Activated CD4-positive, alpha-beta memory T cell treated with anti-CD3 and anti-CD28 coated beads for 36 hours (primary cell): ENCODE measurements around the gene ARL9. TPM values are rescaled to one million over a fixed set of nuclear protein-coding genes. Genes with fewer than 3 reads are reported as not detected.
A peak's percentile ranks its signal among the peaks of the same experiment; 100 is the strongest.

Experiments used
- CTCF ChIA-PET: fragments of 350-600 bp; sonication (Branson Sonifier 250); formaldehyde crosslinking; loops from one replicate; lab custom pipeline; 2021; ENCODE audit warnings: antibody characterized with exemption, inconsistent platforms; lab: Charles Lee
- POLR2A ChIA-PET: fragments of 350-600 bp; sonication (Branson Sonifier 250); formaldehyde crosslinking; loops from one replicate; lab custom pipeline; 2021; ENCODE audit warnings: antibody characterized with exemption; lab: Charles Lee
- DNase-seq: peaks from one replicate; pipeline ENCODE4 v3.0.0-alpha.2; 2020
- H3K27ac Mint-ChIP-seq: one replicate; pipeline ENCODE4 v1.8.0; 2021; ENCODE audit warnings: mixed read lengths
- H3K27me3 Mint-ChIP-seq: one replicate; pipeline ENCODE4 v1.8.0; 2021; ENCODE audit warnings: mixed read lengths
- H3K36me3 Mint-ChIP-seq: one replicate; pipeline ENCODE4 v1.8.0; 2021; ENCODE audit warnings: mixed read lengths
- H3K4me1 Mint-ChIP-seq: one replicate; pipeline ENCODE4 v1.8.0; 2021; ENCODE audit warnings: low read depth, mixed read lengths
- H3K4me3 Mint-ChIP-seq: one replicate; pipeline ENCODE4 v1.8.0; 2021; ENCODE audit warnings: mild to moderate bottlenecking, mixed read lengths
- H3K9me3 Mint-ChIP-seq: one replicate; pipeline ENCODE4 v1.8.0; 2021; ENCODE audit warnings: mixed read lengths
- intact Hi-C: fragments of 100-400 bp; cut with micrococcal nuclease; formaldehyde crosslinking; loops from one replicate; pipeline ENCODE4 v1.15.1; 2023
- total RNA-seq, 2 experiments: library from RNA; stranded (reverse); gene quantifications; one replicate each; pipeline ENCODE4 v1.2.3, GENCODE V29; 2021

The ARL9 gene
- total RNA-seq, 2 experiments from 2014 or later = not detected

DNA sequence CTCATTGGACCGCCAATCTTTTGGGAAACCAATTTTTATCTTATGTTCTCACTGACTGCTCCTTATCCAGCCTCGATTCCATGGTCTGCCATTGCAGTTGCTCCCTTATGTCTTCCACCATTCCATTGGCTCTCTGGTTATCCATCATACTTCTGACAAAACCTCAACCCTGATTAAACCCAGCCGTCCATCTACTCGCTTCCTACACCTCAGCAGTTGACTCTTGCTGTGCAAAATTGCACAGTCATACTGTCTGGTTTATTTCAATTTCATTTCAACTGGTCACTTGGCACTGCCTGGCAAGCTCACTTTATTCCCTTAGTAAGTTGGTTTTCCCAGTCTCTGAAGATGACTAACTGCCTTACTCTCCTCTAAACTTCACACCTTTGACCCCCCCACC is 26.2 kb downstream of the ARL9 start:
- POLR2A ChIA-PET = no interaction called here
- Mint-ChIP-seq H3K27me3 (peaks cover 10% of the 10 kb centered on the region), H3K9me3 (no peaks in the 10 kb centered on the region), H3K36me3 (no peaks in the 10 kb centered on the region), H3K27ac (no peak overlapping the region), H3K4me3 (no peak overlapping the region), H3K4me1 (peaks cover 4% of the 10 kb centered on the region)
- intact Hi-C loops = no loop called here
- CTCF ChIA-PET = interaction anchor here (0.9 kb wide), 1 partner anchor 12 kb away, joined by 3 read pairs; no protein-coding TSS in a partner anchor
- no peak for DNase-seq

- DNase-seq = no peak
- Mint-ChIP-seq H3K27me3 (peaks cover 10% of the 10 kb centered on the region), H3K4me3 (no peak overlapping the region), H3K4me1 (peaks cover 4% of the 10 kb centered on the region), H3K9me3 (no peaks in the 10 kb centered on the region), H3K27ac (no peak overlapping the region), H3K36me3 (no peaks in the 10 kb centered on the region)
- POLR2A ChIA-PET = no interaction called here
- intact Hi-C loops = no loop called here
- CTCF ChIA-PET = interaction anchor here (0.9 kb wide), 1 partner anchor 12 kb away, joined by 3 read pairs; no protein-coding TSS in a partner anchor
These were observed 26.6 kb downstream of the ARL9 start for GRCh38 chr4:56532239-56532638.

DNA sequence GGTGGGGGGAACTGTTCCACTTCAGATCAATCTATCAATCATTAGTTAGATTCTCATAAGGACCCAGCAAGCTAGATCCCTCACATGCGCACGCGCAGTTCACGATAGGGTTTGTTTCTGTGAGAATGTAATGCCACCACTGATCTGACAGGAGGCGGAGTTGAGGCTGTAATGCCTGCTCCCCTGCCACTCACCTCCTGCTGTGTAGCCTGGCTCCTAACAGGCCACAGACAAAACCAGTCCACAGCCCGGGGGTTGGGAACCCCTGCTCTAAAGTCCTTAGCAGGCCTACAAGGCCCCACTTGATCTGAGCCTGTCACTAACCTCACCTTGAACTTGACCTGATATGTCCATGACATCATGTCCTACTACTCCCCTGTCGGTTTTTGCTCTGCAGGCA is 30.3 kb downstream of the ARL9 start:
- no peaks in the 10 kb centered on the region for H3K36me3 Mint-ChIP-seq
- H3K4me1 Mint-ChIP-seq = no peaks in the 10 kb centered on the region
- CTCF ChIA-PET = no interaction called here
- no peaks in the 10 kb centered on the region for H3K9me3 Mint-ChIP-seq
- no peak for DNase-seq
- no peak overlapping the region for H3K4me3 Mint-ChIP-seq
- no peak overlapping the region for H3K27ac Mint-ChIP-seq
- POLR2A ChIA-PET = no interaction called here
- peaks cover 17% of the 10 kb centered on the region for H3K27me3 Mint-ChIP-seq
- intact Hi-C loops = no loop called here

GRCh38 chr4:56537147-56537546 is 31.6 kb downstream of the ARL9 start:
- H3K4me1 Mint-ChIP-seq = no peaks in the 10 kb centered on the region
- no peak overlapping the region for H3K4me3 Mint-ChIP-seq
- H3K9me3 Mint-ChIP-seq = no peaks in the 10 kb centered on the region
- ChIA-PET POLR2A (no interaction called here), CTCF (interaction anchor here (0.6 kb wide), 1 partner anchor 147 kb away, joined by 3 read pairs; no protein-coding TSS in a partner anchor)
- H3K27ac Mint-ChIP-seq = no peak overlapping the region
- H3K36me3 Mint-ChIP-seq = no peaks in the 10 kb centered on the region
- peaks cover 21% of the 10 kb centered on the region for H3K27me3 Mint-ChIP-seq
- intact Hi-C loops = no loop called here
- DNase-seq = no peak

DNA sequence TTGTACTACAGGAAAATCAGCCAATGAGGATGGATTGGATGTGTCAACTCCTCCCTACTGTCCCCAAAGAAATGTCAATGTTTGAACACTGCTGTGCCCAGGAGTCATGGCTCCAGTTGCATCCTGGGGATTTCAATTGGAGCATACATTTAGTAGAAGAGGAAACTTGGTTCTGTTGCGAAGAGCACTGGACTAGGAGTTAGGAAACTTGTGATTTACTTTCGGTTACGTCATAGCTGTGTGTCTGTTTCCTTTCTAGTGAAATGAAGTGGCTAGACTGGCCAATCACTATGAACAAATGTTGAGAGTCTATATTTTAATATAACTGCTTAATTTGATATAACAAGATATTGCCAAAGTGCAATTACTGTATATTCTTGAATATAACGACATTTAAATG is 35.2 kb downstream of the ARL9 start:
- Mint-ChIP-seq H3K27ac (no peak overlapping the region), H3K4me1 (peaks cover 10% of the 10 kb centered on the region), H3K36me3 (no peaks in the 10 kb centered on the region), H3K4me3 (no peak overlapping the region), H3K9me3 (no peaks in the 10 kb centered on the region), H3K27me3 (peaks cover 17% of the 10 kb centered on the region)
- intact Hi-C loops = loop anchor here (5.0 to 10.0 kb wide), 3 partner anchors 34 to 294 kb away; partner anchors contain the start of gene ARL9
- DNase-seq = no peak
- ChIA-PET POLR2A (no interaction called here), CTCF (no interaction called here)

- CTCF ChIA-PET = interaction anchor here (0.6 to 2.5 kb wide), 24 partner anchors 9 to 597 kb away, joined by 3 to 11 read pairs (median 3); partner anchors contain the start of gene ARL9
- peaks cover 13% of the 10 kb centered on the region for H3K4me1 Mint-ChIP-seq
- peak overlapping the region; percentile 42 for H3K4me3 Mint-ChIP-seq
- peak; percentile 90 for DNase-seq
- no peaks in the 10 kb centered on the region for H3K9me3 Mint-ChIP-seq
- no peaks in the 10 kb centered on the region for H3K36me3 Mint-ChIP-seq
- H3K27ac Mint-ChIP-seq = no peak overlapping the region
- H3K27me3 Mint-ChIP-seq = peaks cover 8% of the 10 kb centered on the region
- intact Hi-C loops = loop anchor here (1.0 to 10.0 kb wide), 4 partner anchors 37 to 290 kb away; partner anchors contain the start of gene ARL9
- POLR2A ChIA-PET = interaction anchor here (0.7 kb wide), 1 partner anchor 17 kb away, joined by 3 read pairs; no protein-coding TSS in a partner anchor
These were observed 39.1 kb downstream of the ARL9 start for GRCh38 chr4:56544573-56545131.

- H3K27ac Mint-ChIP-seq = no peak overlapping the region
- H3K9me3 Mint-ChIP-seq = no peaks in the 10 kb centered on the region
- ChIA-PET POLR2A (no interaction called here), CTCF (no interaction called here)
- intact Hi-C loops = no loop called here
- no peaks in the 10 kb centered on the region for H3K27me3 Mint-ChIP-seq
- no peak for DNase-seq
- no peaks in the 10 kb centered on the region for H3K36me3 Mint-ChIP-seq
- no peak overlapping the region for H3K4me3 Mint-ChIP-seq
- peaks cover 4% of the 10 kb centered on the region for H3K4me1 Mint-ChIP-seq
These were observed 45.1 kb downstream of the ARL9 start for GRCh38 chr4:56550642-56551041.

DNA sequence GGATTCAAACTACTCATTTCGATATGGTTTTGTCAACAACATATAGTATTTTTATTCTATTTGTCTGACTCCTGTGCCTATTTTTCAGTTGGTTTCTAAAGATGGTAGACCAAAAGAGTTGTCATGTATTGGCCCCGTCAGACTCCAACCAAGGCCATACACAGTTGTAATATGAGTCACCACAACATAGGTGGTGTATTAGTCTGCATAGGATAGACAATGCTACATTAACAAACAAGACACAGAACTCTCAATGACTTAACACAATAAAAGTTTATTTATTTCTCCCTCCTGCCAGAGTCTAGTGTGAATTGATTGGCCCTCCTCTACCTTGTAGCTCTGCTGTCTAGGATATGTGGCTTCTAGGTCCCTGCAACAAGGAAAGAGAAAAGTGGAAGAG is 45.9 kb downstream of the ARL9 start:
- ChIA-PET POLR2A (no interaction called here), CTCF (no interaction called here)
- H3K9me3 Mint-ChIP-seq = no peaks in the 10 kb centered on the region
- no peaks in the 10 kb centered on the region for H3K36me3 Mint-ChIP-seq
- H3K4me1 Mint-ChIP-seq = peaks cover 4% of the 10 kb centered on the region
- intact Hi-C loops = no loop called here
- peaks cover 3% of the 10 kb centered on the region for H3K27me3 Mint-ChIP-seq
- H3K27ac Mint-ChIP-seq = no peak overlapping the region
- H3K4me3 Mint-ChIP-seq = no peak overlapping the region
- no peak for DNase-seq

- Mint-ChIP-seq H3K4me3 (no peak overlapping the region), H3K36me3 (no peaks in the 10 kb centered on the region), H3K27ac (no peak overlapping the region), H3K4me1 (peaks cover 4% of the 10 kb centered on the region), H3K27me3 (peaks cover 3% of the 10 kb centered on the region), H3K9me3 (no peaks in the 10 kb centered on the region)
- POLR2A ChIA-PET = no interaction called here
- no peak for DNase-seq
- CTCF ChIA-PET = interaction anchor here (1.0 to 2.4 kb wide), 2 partner anchors 8 to 284 kb away, joined by 3 to 9 read pairs; no protein-coding TSS in a partner anchor
- intact Hi-C loops = no loop called here
These were observed 46.7 kb downstream of the ARL9 start for GRCh38 chr4:56552273-56552672.

DNA sequence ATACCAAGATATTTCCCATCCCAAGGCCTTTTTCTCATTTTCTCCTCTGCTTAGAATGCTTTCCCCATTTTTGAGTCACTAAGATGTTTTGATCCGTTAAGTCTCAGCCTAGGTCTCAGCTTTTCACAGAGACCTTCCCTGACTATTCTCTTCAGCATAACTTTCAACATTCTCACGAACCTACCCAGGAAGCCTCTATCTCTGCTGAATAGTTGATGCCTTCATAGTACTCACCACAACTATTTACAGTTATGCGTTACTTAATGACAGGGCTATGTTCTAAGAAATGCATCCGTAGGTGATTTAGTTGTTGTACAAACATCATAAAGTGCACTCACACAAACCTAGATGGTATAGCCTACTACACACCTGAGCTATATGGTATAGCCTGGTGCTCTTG is 64.5 kb downstream of the ARL9 start:
- Mint-ChIP-seq H3K4me3 (no peak overlapping the region), H3K36me3 (no peaks in the 10 kb centered on the region), H3K27ac (no peak overlapping the region), H3K4me1 (no peaks in the 10 kb centered on the region), H3K9me3 (no peaks in the 10 kb centered on the region), H3K27me3 (peaks cover 3% of the 10 kb centered on the region)
- ChIA-PET POLR2A (no interaction called here), CTCF (no interaction called here)
- DNase-seq = no peak
- intact Hi-C loops = no loop called here

Other genes starting within 250 kb of the ARL9 start
- gene AASDH, start 118.3 kb upstream of the ARL9 start, total RNA-seq = 10 to 100 TPM; 12.0 to 16.6 TPM
- 10 to 100 TPM; 34.4 to 37.7 TPM for gene PPAT, start 70.2 kb upstream of the ARL9 start, total RNA-seq
- 100 to 1,000 TPM; 318 to 325 TPM for gene PAICS, start 69.5 kb upstream of the ARL9 start, total RNA-seq
- 100 to 1,000 TPM; 183 to 184 TPM for gene SRP72, start 38.2 kb upstream of the ARL9 start, total RNA-seq
- 100 to 1,000 TPM; 124 to 126 TPM for gene HOPX, start 175.5 kb downstream of the ARL9 start, total RNA-seq